Activated CD8-positive, alpha-beta T cell treated with anti-CD3 and anti-CD28 coated beads for 36 hours (primary cell): ENCODE data around the gene GYG2. TPM values are rescaled to one million over a fixed set of nuclear protein-coding genes. Genes with fewer than 3 reads are reported as not detected.

ENCODE experiments used
- ATAC-seq: fragments of 200-7000 bp; cut with Tn5 transposase; one replicate; pipeline ENCODE4 v1.10.0; 2021; ENCODE audit warnings: mild to moderate bottlenecking, moderate library complexity
- CTCF ChIA-PET: fragments of 350-600 bp; sonication (Branson Sonifier 250); formaldehyde crosslinking; loops from one replicate; lab custom pipeline; 2021; ENCODE audit warnings: antibody characterized with exemption; lab: Charles Lee
- POLR2A ChIA-PET: fragments of 350-600 bp; sonication (Branson Sonifier 250); formaldehyde crosslinking; loops from one replicate; lab custom pipeline; 2021; ENCODE audit warnings: antibody characterized with exemption; lab: Charles Lee
- DNase-seq: peaks from one replicate; pipeline ENCODE4 v3.0.0-alpha.2; 2020
- H3K27ac Mint-ChIP-seq: one replicate; pipeline ENCODE4 v1.8.0; 2021; ENCODE audit warnings: mild to moderate bottlenecking, mixed read lengths
- H3K27me3 Mint-ChIP-seq: one replicate; pipeline ENCODE4 v1.8.0; 2021; ENCODE audit warnings: mixed read lengths
- H3K36me3 Mint-ChIP-seq: one replicate; pipeline ENCODE4 v1.8.0; 2021; ENCODE audit warnings: low read depth, mixed read lengths
- H3K4me1 Mint-ChIP-seq: one replicate; pipeline ENCODE4 v1.8.0; 2021; ENCODE audit warnings: low read depth, mixed read lengths
- H3K4me3 Mint-ChIP-seq: one replicate; pipeline ENCODE4 v1.8.0; 2021; ENCODE audit warnings: mild to moderate bottlenecking, moderate library complexity, mixed read lengths
- H3K9me3 Mint-ChIP-seq: one replicate; pipeline ENCODE4 v1.8.0; 2021; ENCODE audit warnings: mixed read lengths
- intact Hi-C: fragments of 100-400 bp; cut with micrococcal nuclease; formaldehyde crosslinking; loops from one replicate; pipeline ENCODE4 v1.10.0; 2022
- total RNA-seq, 2 experiments: library from RNA; stranded (reverse); gene quantifications; one replicate each; pipeline ENCODE4 v1.2.3, GENCODE V29; 2021
- TF ChIP-seq, protein P1 (sequence below): fragments of 200-600 bp; IDR thresholded peaks from one replicate; pipeline ENCODE4 v1.8.0; 2022; ENCODE audit warnings: antibody characterized with exemption, mild to moderate bottlenecking

GYG2 gene
- total RNA-seq, 2 experiments from 2014 or later = not detected

DNA sequence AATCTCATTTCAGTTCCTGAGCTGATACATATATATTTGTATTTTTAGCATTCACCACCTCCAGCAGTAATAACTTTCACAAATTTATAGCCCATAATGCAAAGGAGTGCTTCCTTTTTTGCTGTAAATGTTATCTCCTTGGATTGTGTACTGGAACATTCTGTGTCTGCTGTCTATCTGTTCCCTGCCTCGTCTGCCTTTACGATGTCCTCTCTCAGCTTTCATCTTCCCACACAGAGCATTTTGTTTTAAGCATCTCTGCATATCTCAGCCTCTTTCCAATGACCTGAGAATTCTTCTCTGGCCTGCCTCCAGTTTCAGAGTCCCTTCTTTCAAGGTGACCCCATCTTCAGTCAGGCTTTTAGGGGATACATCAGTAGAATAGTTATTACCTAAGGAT lies 43.1 kb downstream of the GYG2 start:
- Mint-ChIP-seq H3K27me3 (peaks cover 2% of the 10 kb centered on the region), H3K4me1 (no peaks in the 10 kb centered on the region), H3K27ac (no peak overlapping the region), H3K36me3 (no peaks in the 10 kb centered on the region), H3K4me3 (no peak overlapping the region), H3K9me3 (no peaks in the 10 kb centered on the region)
- ChIA-PET POLR2A (no interaction called here), CTCF (no interaction called here)
- TF ChIP-seq, protein P1, sequence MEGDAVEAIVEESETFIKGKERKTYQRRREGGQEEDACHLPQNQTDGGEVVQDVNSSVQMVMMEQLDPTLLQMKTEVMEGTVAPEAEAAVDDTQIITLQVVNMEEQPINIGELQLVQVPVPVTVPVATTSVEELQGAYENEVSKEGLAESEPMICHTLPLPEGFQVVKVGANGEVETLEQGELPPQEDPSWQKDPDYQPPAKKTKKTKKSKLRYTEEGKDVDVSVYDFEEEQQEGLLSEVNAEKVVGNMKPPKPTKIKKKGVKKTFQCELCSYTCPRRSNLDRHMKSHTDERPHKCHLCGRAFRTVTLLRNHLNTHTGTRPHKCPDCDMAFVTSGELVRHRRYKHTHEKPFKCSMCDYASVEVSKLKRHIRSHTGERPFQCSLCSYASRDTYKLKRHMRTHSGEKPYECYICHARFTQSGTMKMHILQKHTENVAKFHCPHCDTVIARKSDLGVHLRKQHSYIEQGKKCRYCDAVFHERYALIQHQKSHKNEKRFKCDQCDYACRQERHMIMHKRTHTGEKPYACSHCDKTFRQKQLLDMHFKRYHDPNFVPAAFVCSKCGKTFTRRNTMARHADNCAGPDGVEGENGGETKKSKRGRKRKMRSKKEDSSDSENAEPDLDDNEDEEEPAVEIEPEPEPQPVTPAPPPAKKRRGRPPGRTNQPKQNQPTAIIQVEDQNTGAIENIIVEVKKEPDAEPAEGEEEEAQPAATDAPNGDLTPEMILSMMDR = no peak
- ATAC-seq (no peak), DNase-seq (no peak)
- intact Hi-C loops = no loop called here

DNA sequence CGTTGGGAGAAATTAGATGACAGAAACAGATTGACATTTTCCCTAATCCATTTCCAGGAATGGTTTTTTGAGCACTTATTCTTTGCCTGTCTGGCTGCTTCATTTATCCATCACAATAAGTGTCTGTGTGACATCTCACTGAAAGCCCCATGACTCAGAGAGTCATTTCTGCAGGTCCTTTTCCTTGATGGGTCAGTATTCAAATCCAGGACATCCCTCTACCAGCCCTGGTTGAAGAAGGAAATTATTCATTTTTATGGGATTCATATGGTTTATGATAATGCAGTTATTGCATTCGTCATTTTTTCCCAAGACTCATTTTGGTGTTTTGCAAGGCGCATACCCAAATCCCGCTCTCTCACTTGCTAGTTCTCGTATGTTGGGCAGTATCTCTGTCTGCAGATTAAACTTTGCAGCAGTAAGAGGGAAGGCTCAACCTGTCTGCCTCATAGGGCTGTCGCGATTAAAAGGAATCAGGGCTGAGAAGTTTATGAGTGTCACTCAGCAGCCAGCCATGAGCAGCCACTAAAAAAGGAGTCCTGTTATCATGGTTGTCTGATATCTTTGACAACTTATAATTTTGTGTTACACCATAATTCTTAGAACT lies 44.0 kb downstream of the GYG2 start:
- no peaks in the 10 kb centered on the region for H3K9me3 Mint-ChIP-seq
- peaks cover 2% of the 10 kb centered on the region for H3K27me3 Mint-ChIP-seq
- intact Hi-C loops = no loop called here
- ATAC-seq (no peak), DNase-seq (no peak)
- ChIA-PET POLR2A (no interaction called here), CTCF (no interaction called here)
- no peaks in the 10 kb centered on the region for H3K4me1 Mint-ChIP-seq
- H3K36me3 Mint-ChIP-seq = no peaks in the 10 kb centered on the region
- TF ChIP-seq, protein P1 = no peak
- H3K4me3 Mint-ChIP-seq = no peak overlapping the region
- no peak overlapping the region for H3K27ac Mint-ChIP-seq

DNA sequence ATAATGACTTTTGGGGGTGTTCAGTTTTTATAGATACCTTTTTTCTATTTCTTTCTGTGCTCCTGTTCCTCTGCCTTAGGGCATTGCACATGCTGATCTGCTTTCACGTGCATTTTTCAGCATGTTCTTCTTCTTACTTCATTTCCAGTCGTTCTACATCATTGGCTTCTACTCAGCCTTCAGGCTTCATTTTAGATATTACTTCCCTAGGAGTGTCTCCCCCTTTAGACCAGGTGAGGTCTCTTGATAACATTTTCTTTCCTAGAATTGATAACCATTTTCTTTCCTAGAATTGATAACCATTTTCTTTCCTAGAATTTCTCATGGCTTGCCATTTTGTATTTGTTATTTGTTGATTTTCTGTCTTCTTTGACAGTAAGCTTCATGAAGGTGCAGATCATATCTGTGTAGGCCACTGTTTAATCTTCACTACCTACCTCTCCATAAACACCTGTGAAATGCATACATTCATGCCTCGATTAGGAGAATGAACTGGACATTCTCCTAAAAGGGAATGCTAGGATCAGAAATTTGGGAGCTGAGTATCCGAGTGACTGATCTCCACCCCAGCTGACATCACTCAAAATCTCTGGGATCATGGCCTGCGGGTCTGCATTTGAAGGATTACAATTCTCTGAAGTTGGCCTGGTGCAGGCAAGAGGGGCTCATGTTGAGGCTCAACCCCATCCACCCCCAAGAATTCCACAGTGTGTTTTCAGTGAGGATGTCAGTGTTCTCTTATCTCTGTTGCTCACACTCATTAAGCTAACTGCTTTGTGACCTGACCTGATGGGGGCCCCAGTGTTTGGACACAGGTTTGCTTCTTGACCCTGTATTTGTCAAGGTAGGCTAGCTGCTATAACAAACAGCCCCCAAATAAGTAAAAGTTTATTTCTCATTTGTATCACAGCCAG lies 45.7 kb downstream of the GYG2 start:
- H3K4me1 Mint-ChIP-seq = no peaks in the 10 kb centered on the region

DNA sequence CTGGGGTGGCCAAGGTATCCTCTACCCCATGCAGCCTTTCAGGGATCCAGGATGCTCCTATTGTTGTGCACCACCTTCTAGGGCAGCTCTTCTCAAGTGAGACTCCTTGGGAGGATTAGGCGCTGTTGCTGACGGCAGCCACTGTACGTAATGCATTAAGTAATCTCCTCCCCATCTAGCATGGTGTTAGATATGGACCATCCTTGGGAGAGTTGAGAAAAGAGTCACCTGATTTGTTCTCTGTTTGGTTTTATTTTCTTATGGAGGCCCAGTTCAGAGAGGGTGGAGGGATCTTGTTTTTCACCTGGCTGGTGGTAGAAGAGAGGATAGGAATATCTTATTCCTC lies 46.4 kb downstream of the GYG2 start:
- ATAC-seq (no peak), DNase-seq (no peak)
- CTCF ChIA-PET = no interaction called here
- peaks cover 2% of the 10 kb centered on the region for H3K27me3 Mint-ChIP-seq
- no peaks in the 10 kb centered on the region for H3K9me3 Mint-ChIP-seq
- no peaks in the 10 kb centered on the region for H3K4me1 Mint-ChIP-seq
- H3K36me3 Mint-ChIP-seq = no peaks in the 10 kb centered on the region
- H3K4me3 Mint-ChIP-seq = no peak overlapping the region
- TF ChIP-seq, protein P1 = no peak
- intact Hi-C loops = no loop called here
- no peak overlapping the region for H3K27ac Mint-ChIP-seq
- POLR2A ChIA-PET = no interaction called here

More for the DNA sequence above, 45.7 kb downstream of the GYG2 start:
- H3K27ac Mint-ChIP-seq = no peak overlapping the region
- ATAC-seq = no peak
- no peak overlapping the region for H3K4me3 Mint-ChIP-seq
- CTCF ChIA-PET = no interaction called here
- no peaks in the 10 kb centered on the region for H3K9me3 Mint-ChIP-seq
- POLR2A ChIA-PET = no interaction called here
- intact Hi-C loops = no loop called here
- TF ChIP-seq, protein P1 = no peak
- no peaks in the 10 kb centered on the region for H3K36me3 Mint-ChIP-seq
- DNase-seq = no peak
- H3K27me3 Mint-ChIP-seq = peaks cover 2% of the 10 kb centered on the region

DNA sequence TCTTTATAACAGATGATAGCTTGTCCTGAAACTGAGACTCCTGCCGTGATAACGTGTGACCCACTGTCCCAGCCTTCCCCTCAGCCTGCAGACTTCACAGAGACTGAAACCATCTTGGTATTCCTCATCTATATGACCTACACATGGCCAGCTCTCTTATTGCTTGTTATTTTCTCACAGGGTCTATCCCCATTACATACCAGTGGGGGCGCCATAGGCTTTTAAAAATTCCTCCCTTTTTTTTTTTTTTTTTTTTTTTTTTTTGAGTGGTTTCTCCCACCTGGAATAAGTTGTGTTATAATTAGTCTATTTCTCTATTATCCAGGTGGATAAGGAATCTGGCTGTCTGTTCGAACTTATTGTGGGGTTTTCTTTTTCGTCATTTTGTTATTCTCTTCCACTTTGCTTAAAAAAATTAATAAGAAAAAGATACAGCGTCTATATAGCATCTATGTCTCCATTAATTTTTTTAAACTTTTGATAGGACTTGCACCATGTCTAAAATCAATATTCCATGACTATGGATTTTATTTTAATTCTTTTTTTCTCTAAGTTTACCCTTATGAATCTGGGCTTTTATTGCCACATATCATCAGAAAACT lies 47.2 kb downstream of the GYG2 start:
- ChIA-PET CTCF (no interaction called here), POLR2A (no interaction called here)
- Mint-ChIP-seq H3K27ac (no peak overlapping the region), H3K9me3 (no peaks in the 10 kb centered on the region), H3K27me3 (peaks cover 2% of the 10 kb centered on the region), H3K36me3 (no peaks in the 10 kb centered on the region), H3K4me3 (no peak overlapping the region), H3K4me1 (no peaks in the 10 kb centered on the region)
- TF ChIP-seq, protein P1 = no peak
- DNase-seq (no peak), ATAC-seq (no peak)
- intact Hi-C loops = no loop called here
